Measurements from ENCODE around the gene PCDHGA1. TPM values are rescaled to one million over a fixed set of nuclear protein-coding genes. Genes with fewer than 3 reads are reported as not detected.

Gene PCDHGA1
- total RNA-seq, 1 experiment from 2014 or later, result 0.35 TPM

DNA sequence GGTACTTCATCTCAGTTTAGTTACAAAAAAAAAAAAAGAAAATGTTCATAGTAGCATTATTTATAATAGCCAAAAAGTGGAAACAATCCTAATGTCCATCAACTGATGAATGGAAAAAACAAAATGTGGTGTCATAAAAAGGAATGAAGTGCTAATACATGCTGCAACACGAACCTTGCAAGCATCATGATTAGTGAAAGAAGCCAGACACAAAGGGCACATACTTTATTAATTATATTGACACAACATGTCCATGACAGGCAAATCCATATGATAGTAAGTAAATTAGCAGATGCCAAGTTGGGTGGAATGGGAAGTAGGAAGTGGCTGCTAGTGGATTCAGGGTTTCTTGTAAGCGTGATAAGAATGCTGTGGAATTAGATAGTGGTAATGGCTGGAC lies 212.7 kb downstream of the PCDHGA1 start:
- H3K27me3 Mint-ChIP-seq (ENCODE audit: insufficient read depth, unreplicated experiment), result no peaks in the 10 kb centered on the region
- CTCF ChIA-PET, result interaction anchor here (0.7 to 2.2 kb wide), 9 partner anchors 12 to 223 kb away, joined by 3 to 14 read pairs (median 5); partner anchors contain the start of gene PCDHGB7
- peaks cover 23% of the 10 kb centered on the region for H3K9me3 Mint-ChIP-seq (ENCODE audit: unreplicated experiment)
- H3K27ac Mint-ChIP-seq (ENCODE audit: low read depth, unreplicated experiment), result no peak overlapping the region
- H3K36me3 Mint-ChIP-seq (ENCODE audit: insufficient read depth, unreplicated experiment), result peaks cover 89% of the 10 kb centered on the region
- H3K4me1 Mint-ChIP-seq (ENCODE audit: insufficient read depth, unreplicated experiment), result no peaks in the 10 kb centered on the region
- DNase-seq (ENCODE audit: unreplicated experiment), result no peak
- POLR2A ChIA-PET, result interaction anchor here (1.7 to 2.6 kb wide), 2 partner anchors 14 to 15 kb away, joined by 4 to 16 read pairs; no protein-coding TSS in a partner anchor
- TF ChIP-seq, protein P1, sequence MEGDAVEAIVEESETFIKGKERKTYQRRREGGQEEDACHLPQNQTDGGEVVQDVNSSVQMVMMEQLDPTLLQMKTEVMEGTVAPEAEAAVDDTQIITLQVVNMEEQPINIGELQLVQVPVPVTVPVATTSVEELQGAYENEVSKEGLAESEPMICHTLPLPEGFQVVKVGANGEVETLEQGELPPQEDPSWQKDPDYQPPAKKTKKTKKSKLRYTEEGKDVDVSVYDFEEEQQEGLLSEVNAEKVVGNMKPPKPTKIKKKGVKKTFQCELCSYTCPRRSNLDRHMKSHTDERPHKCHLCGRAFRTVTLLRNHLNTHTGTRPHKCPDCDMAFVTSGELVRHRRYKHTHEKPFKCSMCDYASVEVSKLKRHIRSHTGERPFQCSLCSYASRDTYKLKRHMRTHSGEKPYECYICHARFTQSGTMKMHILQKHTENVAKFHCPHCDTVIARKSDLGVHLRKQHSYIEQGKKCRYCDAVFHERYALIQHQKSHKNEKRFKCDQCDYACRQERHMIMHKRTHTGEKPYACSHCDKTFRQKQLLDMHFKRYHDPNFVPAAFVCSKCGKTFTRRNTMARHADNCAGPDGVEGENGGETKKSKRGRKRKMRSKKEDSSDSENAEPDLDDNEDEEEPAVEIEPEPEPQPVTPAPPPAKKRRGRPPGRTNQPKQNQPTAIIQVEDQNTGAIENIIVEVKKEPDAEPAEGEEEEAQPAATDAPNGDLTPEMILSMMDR (IDR thresholded peaks at IDR 0.05; ENCODE audit: unreplicated experiment), result no peak
- intact Hi-C loops (cut with micrococcal nuclease), result no loop called here
- H3K4me3 Mint-ChIP-seq (ENCODE audit: unreplicated experiment), result no peak overlapping the region
- BruUV-seq (replicated peaks), result no TSS peak

DNA sequence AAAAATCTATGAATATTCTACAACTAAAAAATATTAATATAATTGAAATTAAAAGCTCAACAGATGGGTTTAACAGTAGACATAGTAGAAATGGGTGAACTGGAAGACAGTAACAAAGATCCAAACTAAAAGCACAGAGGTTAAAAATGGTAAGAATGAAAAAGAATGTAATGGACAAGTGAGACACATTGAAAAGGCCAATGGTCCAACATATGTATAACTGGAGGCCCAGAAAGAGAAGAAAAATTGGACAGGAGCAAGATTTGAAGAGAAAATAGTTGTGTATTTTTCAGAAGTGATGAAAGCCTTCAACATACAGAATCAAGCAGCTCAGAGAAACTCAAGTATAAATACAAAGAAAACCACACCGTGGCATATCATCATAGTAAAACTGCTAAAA lies 217.2 kb downstream of the PCDHGA1 start:
- peak; percentile 39 for DNase-seq (ENCODE audit: unreplicated experiment)
- ChIA-PET POLR2A (interaction anchor here (0.6 to 4.1 kb wide), 5 partner anchors 9 to 26 kb away, joined by 3 to 31 read pairs (median 4); no protein-coding TSS in a partner anchor), CTCF (interaction anchor here (0.7 to 4.4 kb wide), 9 partner anchors 11 to 348 kb away, joined by 3 to 34 read pairs (median 4); partner anchors contain the start of gene PCDHB11)
- Mint-ChIP-seq H3K4me1 (ENCODE audit: insufficient read depth, unreplicated experiment) (no peaks in the 10 kb centered on the region), H3K4me3 (ENCODE audit: unreplicated experiment) (no peak overlapping the region), H3K36me3 (ENCODE audit: insufficient read depth, unreplicated experiment) (peaks cover 75% of the 10 kb centered on the region), H3K27ac (ENCODE audit: low read depth, unreplicated experiment) (no peak overlapping the region), H3K9me3 (ENCODE audit: unreplicated experiment) (peaks cover 17% of the 10 kb centered on the region), H3K27me3 (ENCODE audit: insufficient read depth, unreplicated experiment) (no peaks in the 10 kb centered on the region)
- BruUV-seq (replicated peaks), result no TSS peak
- TF ChIP-seq, protein P1 (IDR thresholded peaks at IDR 0.05; ENCODE audit: unreplicated experiment), result no peak
- intact Hi-C loops (cut with micrococcal nuclease), result no loop called here

DNA sequence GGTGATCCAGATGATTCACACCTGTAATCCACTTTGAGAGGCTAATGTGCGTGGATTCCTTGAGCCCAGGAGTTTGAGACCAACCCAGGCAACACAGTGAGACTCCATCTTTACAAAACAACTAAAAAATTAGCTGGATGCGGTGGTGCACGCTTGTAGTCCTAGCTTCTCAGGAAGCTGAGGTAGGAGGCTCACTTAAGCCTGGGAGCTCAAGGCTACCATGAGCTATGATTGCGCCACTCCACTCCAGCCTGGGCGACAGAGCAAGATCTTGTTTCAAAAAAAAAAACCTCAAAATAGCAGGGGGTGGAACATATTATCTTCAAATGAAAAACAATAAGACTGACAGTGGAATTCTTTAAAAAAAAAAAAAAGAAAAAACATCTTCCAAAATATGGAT lies 217.6 kb downstream of the PCDHGA1 start:
- BruUV-seq (replicated peaks), result no TSS peak
- TF ChIP-seq, protein P1 (IDR thresholded peaks at IDR 0.05; ENCODE audit: unreplicated experiment), result no peak
- Mint-ChIP-seq H3K4me3 (ENCODE audit: unreplicated experiment) (no peak overlapping the region), H3K36me3 (ENCODE audit: insufficient read depth, unreplicated experiment) (peaks cover 74% of the 10 kb centered on the region), H3K4me1 (ENCODE audit: insufficient read depth, unreplicated experiment) (no peaks in the 10 kb centered on the region), H3K9me3 (ENCODE audit: unreplicated experiment) (peaks cover 17% of the 10 kb centered on the region), H3K27me3 (ENCODE audit: insufficient read depth, unreplicated experiment) (no peaks in the 10 kb centered on the region), H3K27ac (ENCODE audit: low read depth, unreplicated experiment) (no peak overlapping the region)
- CTCF ChIA-PET, result interaction anchor here (0.6 to 4.4 kb wide), 10 partner anchors 10 to 348 kb away, joined by 3 to 34 read pairs (median 4); partner anchors contain the start of gene PCDHB11
- intact Hi-C loops (cut with micrococcal nuclease), result no loop called here
- POLR2A ChIA-PET, result interaction anchor here (0.6 to 4.1 kb wide), 4 partner anchors 8 to 27 kb away, joined by 3 to 31 read pairs (median 4); no protein-coding TSS in a partner anchor
- no peak for DNase-seq (ENCODE audit: unreplicated experiment)

DNA sequence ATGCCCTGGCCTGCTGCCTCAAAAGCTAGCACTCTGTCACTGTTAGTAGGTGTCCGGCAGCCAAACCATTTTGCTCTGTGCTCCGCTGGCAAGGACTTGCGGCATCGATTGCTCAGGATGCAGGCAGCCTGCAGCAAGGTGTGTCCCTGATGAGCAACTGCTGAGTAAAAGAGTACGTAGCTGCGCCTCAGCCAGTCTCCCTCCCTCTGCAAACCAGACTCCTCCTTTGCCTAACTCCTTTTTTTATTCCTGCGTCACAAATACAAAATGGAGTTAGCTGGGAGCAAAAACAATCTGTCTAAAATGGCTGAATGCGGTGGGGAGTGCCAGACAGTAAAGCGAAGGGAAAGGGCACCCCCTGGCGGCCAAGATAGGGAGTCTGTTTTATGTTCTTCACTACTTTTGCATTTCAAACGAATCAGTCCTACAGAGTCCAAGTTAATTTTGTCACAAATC lies 227.4 kb downstream of the PCDHGA1 start:
- Mint-ChIP-seq H3K4me3 (ENCODE audit: unreplicated experiment) (peak overlapping the region; percentile 70), H3K9me3 (ENCODE audit: unreplicated experiment) (no peaks in the 10 kb centered on the region), H3K27ac (ENCODE audit: low read depth, unreplicated experiment) (peak overlapping the region; percentile 98), H3K27me3 (ENCODE audit: insufficient read depth, unreplicated experiment) (no peaks in the 10 kb centered on the region), H3K36me3 (ENCODE audit: insufficient read depth, unreplicated experiment) (peaks cover 66% of the 10 kb centered on the region), H3K4me1 (ENCODE audit: insufficient read depth, unreplicated experiment) (peaks cover 49% of the 10 kb centered on the region)
- no TSS peak for BruUV-seq (replicated peaks)
- DNase-seq (ENCODE audit: unreplicated experiment), result peak; percentile 99
- TF ChIP-seq, protein P1 (IDR thresholded peaks at IDR 0.05; ENCODE audit: unreplicated experiment), result peak; percentile 93
- ChIA-PET POLR2A (interaction anchor here (0.6 to 6.3 kb wide), 44 partner anchors 9 to 1156 kb away, joined by 3 to 167 read pairs (median 4); partner anchors contain the start of genes ANKHD1, DIAPH1, HDAC3 and PCDHB10), CTCF (interaction anchor here (0.5 to 5.7 kb wide), 90 partner anchors 9 to 863 kb away, joined by 3 to 191 read pairs (median 4); partner anchors contain the start of genes PCDHA12, PCDHA4, PCDHB10 and PCDHB11)
- intact Hi-C loops (cut with micrococcal nuclease), result loop anchor here (1.0 to 5.0 kb wide), 4 partner anchors 33 to 830 kb away; partner anchors contain the start of gene PCDHGC3

All from MCF 10A (cell line).